Natural killer cell treated with Interleukin-12 subunit alpha and Interleukin-12 subunit beta and Interleukin-15 and Interleukin-18, amount 100 ng/mL, for 72 hours (primary cell): ENCODE measurements around the gene AHCTF1. TPM values are rescaled to one million over a fixed set of nuclear protein-coding genes. Genes with fewer than 3 reads are reported as not detected.
A peak's percentile ranks its signal among the peaks of the same experiment; 100 is the strongest.
"Not testable (repeated sequence)": the region's sequence is repeated elsewhere in the genome, so short reads cannot be mapped to it uniquely, and the experiment has no call there.

ENCODE experiments used
- ATAC-seq, 2 donors: fragments of 150-1000 bp; cut with Tn5 transposase in 1 of 2; sonication (Bioruptor Pico), chemical (Tn5 transposase) in 1 of 2; 2 replicates each; pipeline ENCODE4 v1.10.0; 2021
- DNase-seq: peaks from one replicate; pipeline ENCODE4 v3.0.0; 2022; ENCODE audit warnings: low spot score
- H3K27ac Mint-ChIP-seq, 2 donors: 1 replicate in 1 of 2; 2 replicates in 1 of 2; pipeline ENCODE4 v1.8.0; 2022; ENCODE audit warnings: mixed read lengths in 2 of 2, mild to moderate bottlenecking in 1 of 2, moderate library complexity in 1 of 2
- H3K27me3 Mint-ChIP-seq, 2 donors: 1 replicate in 1 of 2; 2 replicates in 1 of 2; pipeline ENCODE4 v1.8.0; 2022; ENCODE audit warnings: mixed read lengths in 2 of 2
- H3K36me3 Mint-ChIP-seq: one replicate; pipeline ENCODE4 v1.8.0; 2022; ENCODE audit warnings: mixed read lengths
- H3K4me1 Mint-ChIP-seq, 2 donors: 1 replicate in 1 of 2; 2 replicates in 1 of 2; pipeline ENCODE4 v1.8.0; 2022; ENCODE audit warnings: low read depth in 2 of 2, mixed read lengths in 2 of 2, mild to moderate bottlenecking in 1 of 2
- H3K4me3 Mint-ChIP-seq: one replicate; pipeline ENCODE4 v1.8.0; 2022; ENCODE audit warnings: mixed read lengths
- H3K9me3 Mint-ChIP-seq: 2 replicates; pipeline ENCODE4 v1.8.0; 2022; ENCODE audit warnings: mixed read lengths
- total RNA-seq, 2 donors: library from RNA; stranded (reverse); gene quantifications; one replicate each; pipeline ENCODE4 v1.2.3, GENCODE V29; 2022

Gene AHCTF1
- total RNA-seq, 2 donors from 2014 or later: 38.9 to 53.8 TPM

- H3K36me3 Mint-ChIP-seq: peaks cover 1% of the 10 kb centered on the region
- H3K27me3 Mint-ChIP-seq: no peaks in the 10 kb centered on the region
- DNase-seq (no peak), ATAC-seq (no peak)
- no peaks in the 10 kb centered on the region for H3K4me1 Mint-ChIP-seq
- no peaks in the 10 kb centered on the region for H3K9me3 Mint-ChIP-seq
- no peak overlapping the region for H3K4me3 Mint-ChIP-seq
- H3K27ac Mint-ChIP-seq: no peak overlapping the region
These were observed 87.9 kb downstream of the AHCTF1 start for GRCh38 chr1:246843876-246844275.

GRCh38 chr1:246840761-246841160, 91.0 kb downstream of the AHCTF1 start:
- H3K36me3 Mint-ChIP-seq, ATAC-seq, H3K27ac Mint-ChIP-seq, H3K27me3 Mint-ChIP-seq, H3K4me3 Mint-ChIP-seq, H3K9me3 Mint-ChIP-seq, H3K4me1 Mint-ChIP-seq, DNase-seq: not testable (repeated sequence)

GRCh38 chr1:246838118-246838456, 93.7 kb downstream of the AHCTF1 start:
- no peak overlapping the region for H3K4me3 Mint-ChIP-seq
- no peaks in the 10 kb centered on the region for H3K36me3 Mint-ChIP-seq
- ATAC-seq: no peak
- peaks cover 0 to 2% of the 10 kb centered on the region in 2 donors for H3K4me1 Mint-ChIP-seq
- peaks cover 6 to 8% of the 10 kb centered on the region in 2 donors for H3K27me3 Mint-ChIP-seq
- H3K9me3 Mint-ChIP-seq: no peaks in the 10 kb centered on the region
- DNase-seq: no peak
- H3K27ac Mint-ChIP-seq: no peak overlapping the region

- Mint-ChIP-seq H3K4me3 (no peak overlapping the region), H3K27ac (no peak overlapping the region)
- ATAC-seq: no peak
These were observed 94.2 kb downstream of the AHCTF1 start for GRCh38 chr1:246837418-246838117.

GRCh38 chr1:246836209-246836966, 95.4 kb downstream of the AHCTF1 start:
- Mint-ChIP-seq H3K4me3 (no peak overlapping the region), H3K27me3 (peaks cover 8 to 13% of the 10 kb centered on the region in 2 donors)

More at GRCh38 chr1:246837418-246838117, 94.2 kb downstream of the AHCTF1 start:
- no peaks in the 10 kb centered on the region for H3K9me3 Mint-ChIP-seq
- H3K4me1 Mint-ChIP-seq: peaks cover 0 to 2% of the 10 kb centered on the region in 2 donors
- no peak for DNase-seq
- peaks cover 6 to 8% of the 10 kb centered on the region in 2 donors for H3K27me3 Mint-ChIP-seq
- no peaks in the 10 kb centered on the region for H3K36me3 Mint-ChIP-seq

GRCh38 chr1:246831543-246831942, 100.2 kb downstream of the AHCTF1 start:
- no peaks in the 10 kb centered on the region for H3K4me1 Mint-ChIP-seq
- peaks cover 6% of the 10 kb centered on the region for H3K9me3 Mint-ChIP-seq
- DNase-seq: no peak
- H3K27me3 Mint-ChIP-seq: peaks cover 17 to 29% of the 10 kb centered on the region in 2 donors
- H3K36me3 Mint-ChIP-seq: peaks cover 9% of the 10 kb centered on the region
- H3K27ac Mint-ChIP-seq: no peak overlapping the region
- no peak overlapping the region for H3K4me3 Mint-ChIP-seq
- ATAC-seq: no peak

More at GRCh38 chr1:246836209-246836966, 95.4 kb downstream of the AHCTF1 start:
- ATAC-seq (no peak), DNase-seq (no peak)
- H3K27ac Mint-ChIP-seq: no peak overlapping the region
- H3K4me1 Mint-ChIP-seq: peaks cover 0 to 2% of the 10 kb centered on the region in 2 donors
- no peaks in the 10 kb centered on the region for H3K9me3 Mint-ChIP-seq
- H3K36me3 Mint-ChIP-seq: no peaks in the 10 kb centered on the region

GRCh38 chr1:246828818-246829217, 102.9 kb downstream of the AHCTF1 start:
- DNase-seq: no peak

GRCh38 chr1:246827396-246827795, 104.4 kb downstream of the AHCTF1 start:
- DNase-seq (no peak), ATAC-seq (no peak)
- peaks cover 9% of the 10 kb centered on the region for H3K36me3 Mint-ChIP-seq
- peaks cover 6% of the 10 kb centered on the region for H3K9me3 Mint-ChIP-seq
- H3K4me3 Mint-ChIP-seq: no peak overlapping the region
- no peaks in the 10 kb centered on the region for H3K4me1 Mint-ChIP-seq
- no peak overlapping the region for H3K27ac Mint-ChIP-seq
- peaks cover 9 to 24% of the 10 kb centered on the region in 2 donors for H3K27me3 Mint-ChIP-seq

More at GRCh38 chr1:246828818-246829217, 102.9 kb downstream of the AHCTF1 start:
- Mint-ChIP-seq H3K4me1 (no peaks in the 10 kb centered on the region), H3K4me3 (no peak overlapping the region), H3K27ac (no peak overlapping the region), H3K27me3 (peaks cover 15 to 29% of the 10 kb centered on the region in 2 donors), H3K9me3 (peaks cover 6% of the 10 kb centered on the region), H3K36me3 (peaks cover 9% of the 10 kb centered on the region)
- ATAC-seq: no peak

- DNase-seq (no peak), ATAC-seq (no peak)
- no peak overlapping the region for H3K27ac Mint-ChIP-seq
- H3K4me1 Mint-ChIP-seq: peaks cover 10 to 11% of the 10 kb centered on the region in 2 donors
- peaks cover 9% of the 10 kb centered on the region for H3K36me3 Mint-ChIP-seq
- H3K4me3 Mint-ChIP-seq: no peak overlapping the region
- peaks cover 6% of the 10 kb centered on the region for H3K9me3 Mint-ChIP-seq
- H3K27me3 Mint-ChIP-seq: peaks cover 12 to 16% of the 10 kb centered on the region in 2 donors
These were observed 106.1 kb downstream of the AHCTF1 start for GRCh38 chr1:246825557-246826175.

GRCh38 chr1:246824541-246824940, 107.2 kb downstream of the AHCTF1 start:
- Mint-ChIP-seq H3K4me1 (peaks cover 13 to 14% of the 10 kb centered on the region in 2 donors), H3K27me3 (peaks cover 16% of the 10 kb centered on the region in 2 donors), H3K9me3 (peaks cover 6% of the 10 kb centered on the region), H3K4me3 (no peak overlapping the region), H3K27ac (no peak overlapping the region), H3K36me3 (peaks cover 8% of the 10 kb centered on the region)
- no peak for DNase-seq
- no peak for ATAC-seq

GRCh38 chr1:246822154-246822553, 109.6 kb downstream of the AHCTF1 start:
- H3K27ac Mint-ChIP-seq, H3K4me3 Mint-ChIP-seq: not testable (repeated sequence)
- H3K4me1 Mint-ChIP-seq: peaks cover 19 to 20% of the 10 kb centered on the region in 2 donors

GRCh38 chr1:246820666-246821065, 111.1 kb downstream of the AHCTF1 start:
- DNase-seq (no peak), ATAC-seq (no peak)
- H3K4me3 Mint-ChIP-seq: peak overlapping the region; percentile 52
- H3K9me3 Mint-ChIP-seq: peaks cover 2% of the 10 kb centered on the region
- no peaks in the 10 kb centered on the region for H3K36me3 Mint-ChIP-seq
- no peak overlapping the region for H3K27ac Mint-ChIP-seq
- peaks cover 20 to 33% of the 10 kb centered on the region in 2 donors for H3K4me1 Mint-ChIP-seq
- H3K27me3 Mint-ChIP-seq: peaks cover 7 to 10% of the 10 kb centered on the region in 2 donors

More at GRCh38 chr1:246822154-246822553, 109.6 kb downstream of the AHCTF1 start:
- DNase-seq, H3K9me3 Mint-ChIP-seq, H3K36me3 Mint-ChIP-seq, ATAC-seq, H3K27me3 Mint-ChIP-seq: not testable (repeated sequence)

- H3K27ac Mint-ChIP-seq, H3K4me3 Mint-ChIP-seq, H3K9me3 Mint-ChIP-seq, H3K36me3 Mint-ChIP-seq, DNase-seq: not testable (repeated sequence)
- H3K4me1 Mint-ChIP-seq: peaks cover 20 to 42% of the 10 kb centered on the region in 2 donors
- H3K27me3 Mint-ChIP-seq: peaks cover 12 to 14% of the 10 kb centered on the region in 2 donors
- ATAC-seq: peak in 1 of 2 donors; percentile 71
These were observed 114.0 kb downstream of the AHCTF1 start for GRCh38 chr1:246817778-246818177.
